Measurements from ENCODE around the gene CSF1.

Gene CSF1

GRCh38 chr1:109922326-109922725, 11.7 kb downstream of the CSF1 start:
- no peaks in the 10 kb centered on the region for H3K27me3 ChIP-seq (ENCODE audit: insufficient read depth, low read length, poor library complexity)
- H3K27ac ChIP-seq (ENCODE audit: low read length), result no peak overlapping the region
- no peak overlapping the region for H2AFZ ChIP-seq (ENCODE audit: low read depth, low read length)
- H4K20me1 ChIP-seq (ENCODE audit: insufficient read depth, low read length), result no peaks in the 10 kb centered on the region
- DNase-seq, result no peak
- peaks cover 23% of the 10 kb centered on the region for H3K36me3 ChIP-seq (ENCODE audit: insufficient read depth, low read length)
- no peak overlapping the region for H3K4me3 ChIP-seq (ENCODE audit: low read depth in 1 of 2, low read length in 2 of 2)
- no peaks in the 10 kb centered on the region for H3K9me3 ChIP-seq (ENCODE audit: insufficient read depth, low read length, severe bottlenecking)
- no peak overlapping the region for H3K9ac ChIP-seq (ENCODE audit: low read depth, low read length)
- no peaks in the 10 kb centered on the region for H3K79me2 ChIP-seq (ENCODE audit: insufficient read depth, low read length)
- TF ChIP-seq CTCF (IDR thresholded peaks at IDR 0.05; ENCODE audit: borderline replicate concordance, extremely low read depth, low read length, poor library complexity, severe bottlenecking) (no peak), EZH2 (IDR thresholded peaks at IDR 0.05; ENCODE audit: borderline replicate concordance, low read depth, low read length, severe bottlenecking) (no peak)
- no peak overlapping the region for H3K4me2 ChIP-seq (ENCODE audit: insufficient read depth, low read length)
- no peaks in the 10 kb centered on the region for H3K4me1 ChIP-seq (ENCODE audit: insufficient read depth, low read length)
- ATAC-seq (ENCODE audit: insufficient read depth, low read depth), result no peak

GRCh38 chr1:109923131-109923945, 12.7 kb downstream of the CSF1 start:
- no peak overlapping the region for H3K4me3 ChIP-seq (ENCODE audit: low read depth in 1 of 2, low read length in 2 of 2)
- H3K27ac ChIP-seq (ENCODE audit: low read length), result no peak overlapping the region
- H3K4me1 ChIP-seq (ENCODE audit: insufficient read depth, low read length), result no peaks in the 10 kb centered on the region
- DNase-seq, result no peak
- no peak overlapping the region for H3K9ac ChIP-seq (ENCODE audit: low read depth, low read length)
- ATAC-seq (ENCODE audit: insufficient read depth, low read depth), result 0 out of 3 replicates have a peak, but pooled peaks have one; percentile 27
- no peaks in the 10 kb centered on the region for H4K20me1 ChIP-seq (ENCODE audit: insufficient read depth, low read length)
- H2AFZ ChIP-seq (ENCODE audit: low read depth, low read length), result no peak overlapping the region
- H3K27me3 ChIP-seq (ENCODE audit: insufficient read depth, low read length, poor library complexity), result no peaks in the 10 kb centered on the region
- no peaks in the 10 kb centered on the region for H3K79me2 ChIP-seq (ENCODE audit: insufficient read depth, low read length)
- no peak overlapping the region for H3K4me2 ChIP-seq (ENCODE audit: insufficient read depth, low read length)
- H3K9me3 ChIP-seq (ENCODE audit: insufficient read depth, low read length, severe bottlenecking), result no peaks in the 10 kb centered on the region
- peak; percentile 61 for TF ChIP-seq CTCF (IDR thresholded peaks at IDR 0.05; ENCODE audit: borderline replicate concordance, extremely low read depth, low read length, poor library complexity, severe bottlenecking)
- no peak for TF ChIP-seq EZH2 (IDR thresholded peaks at IDR 0.05; ENCODE audit: borderline replicate concordance, low read depth, low read length, severe bottlenecking)
- peaks cover 13% of the 10 kb centered on the region for H3K36me3 ChIP-seq (ENCODE audit: insufficient read depth, low read length)

GRCh38 chr1:109923946-109924275, 13.3 kb downstream of the CSF1 start:
- H3K27me3 ChIP-seq (ENCODE audit: insufficient read depth, low read length, poor library complexity), result no peaks in the 10 kb centered on the region
- H3K4me3 ChIP-seq (ENCODE audit: low read depth in 1 of 2, low read length in 2 of 2), result no peak overlapping the region
- no peak for DNase-seq
- no peak overlapping the region for H3K4me2 ChIP-seq (ENCODE audit: insufficient read depth, low read length)
- H3K4me1 ChIP-seq (ENCODE audit: insufficient read depth, low read length), result no peaks in the 10 kb centered on the region
- H3K9me3 ChIP-seq (ENCODE audit: insufficient read depth, low read length, severe bottlenecking), result no peaks in the 10 kb centered on the region
- no peak for ATAC-seq (ENCODE audit: insufficient read depth, low read depth)
- peaks cover 13% of the 10 kb centered on the region for H3K36me3 ChIP-seq (ENCODE audit: insufficient read depth, low read length)
- no peak overlapping the region for H3K27ac ChIP-seq (ENCODE audit: low read length)
- H3K79me2 ChIP-seq (ENCODE audit: insufficient read depth, low read length), result no peaks in the 10 kb centered on the region
- H4K20me1 ChIP-seq (ENCODE audit: insufficient read depth, low read length), result no peaks in the 10 kb centered on the region; the same call in 1 of the 2 replicates
- no peak overlapping the region for H3K9ac ChIP-seq (ENCODE audit: low read depth, low read length)
- H2AFZ ChIP-seq (ENCODE audit: low read depth, low read length), result no peak overlapping the region
- no peak for TF ChIP-seq EZH2 (IDR thresholded peaks at IDR 0.05; ENCODE audit: borderline replicate concordance, low read depth, low read length, severe bottlenecking)
- no peak for TF ChIP-seq CTCF (IDR thresholded peaks at IDR 0.05; ENCODE audit: borderline replicate concordance, extremely low read depth, low read length, poor library complexity, severe bottlenecking)
